Measurements from ENCODE around the gene DHX29. TPM values are rescaled to one million over a fixed set of nuclear protein-coding genes. Genes with fewer than 3 reads are reported as not detected.

Gene DHX29
- total RNA-seq, 2 experiments from 2014 or later = 11.0 to 11.1 TPM

DNA sequence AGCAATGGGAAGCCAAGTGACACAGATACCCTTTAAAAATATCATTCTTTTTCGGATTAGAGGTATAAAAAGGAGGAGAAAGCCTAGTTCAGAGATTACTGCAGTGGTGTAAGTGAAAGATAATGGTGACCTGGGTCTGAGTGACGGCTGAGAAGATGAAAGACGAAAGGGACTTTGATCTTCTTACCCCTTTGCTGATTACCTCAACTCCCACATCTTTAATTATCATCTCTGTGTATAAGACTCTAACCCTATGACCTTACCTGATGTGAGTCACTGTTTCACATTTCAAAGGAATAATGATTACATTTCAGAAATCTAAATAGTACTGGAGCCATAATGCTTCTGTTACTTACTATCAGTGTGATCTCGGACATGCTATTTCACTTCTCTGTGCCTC lies 52.7 kb downstream of the DHX29 start:
- no peak overlapping the region for H3K27ac Mint-ChIP-seq
- no peak for DNase-seq
- no peaks in the 10 kb centered on the region for H3K9me3 Mint-ChIP-seq
- H3K4me3 Mint-ChIP-seq = no peak overlapping the region
- CTCF ChIA-PET = no interaction called here
- H3K27me3 Mint-ChIP-seq (ENCODE audit: low read depth) = no peaks in the 10 kb centered on the region
- H3K36me3 Mint-ChIP-seq (ENCODE audit: low read depth) = peaks cover 12% of the 10 kb centered on the region
- intact Hi-C loops (cut with micrococcal nuclease) = no loop called here
- H3K4me1 Mint-ChIP-seq (ENCODE audit: low read depth) = no peaks in the 10 kb centered on the region

DNA sequence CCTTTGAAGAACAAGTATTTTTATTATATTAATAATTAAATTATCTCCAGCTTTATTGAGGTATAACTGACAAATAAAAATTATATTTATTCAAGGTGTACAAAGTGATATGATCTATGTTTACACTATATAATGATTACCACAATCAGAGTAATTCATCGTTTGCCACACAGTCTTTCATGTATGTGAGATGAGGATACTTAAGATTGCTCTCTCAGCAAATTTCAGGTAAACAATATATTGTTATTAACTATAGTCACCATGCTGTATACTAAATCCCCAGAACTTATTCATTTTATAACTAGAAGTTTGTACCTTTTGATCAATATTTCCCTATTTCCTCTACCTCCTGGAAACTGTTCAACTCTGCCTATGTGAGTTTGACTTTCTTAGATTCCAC lies 57.4 kb downstream of the DHX29 start:
- peaks cover 6% of the 10 kb centered on the region for H3K27me3 Mint-ChIP-seq (ENCODE audit: low read depth)
- no peak overlapping the region for H3K27ac Mint-ChIP-seq
- intact Hi-C loops (cut with micrococcal nuclease) = no loop called here
- peaks cover under 1% of the 10 kb centered on the region for H3K36me3 Mint-ChIP-seq (ENCODE audit: low read depth)
- no peaks in the 10 kb centered on the region for H3K4me1 Mint-ChIP-seq (ENCODE audit: low read depth)
- H3K9me3 Mint-ChIP-seq = peaks cover 9% of the 10 kb centered on the region
- CTCF ChIA-PET = no interaction called here
- H3K4me3 Mint-ChIP-seq = no peak overlapping the region
- no peak for DNase-seq

DNA sequence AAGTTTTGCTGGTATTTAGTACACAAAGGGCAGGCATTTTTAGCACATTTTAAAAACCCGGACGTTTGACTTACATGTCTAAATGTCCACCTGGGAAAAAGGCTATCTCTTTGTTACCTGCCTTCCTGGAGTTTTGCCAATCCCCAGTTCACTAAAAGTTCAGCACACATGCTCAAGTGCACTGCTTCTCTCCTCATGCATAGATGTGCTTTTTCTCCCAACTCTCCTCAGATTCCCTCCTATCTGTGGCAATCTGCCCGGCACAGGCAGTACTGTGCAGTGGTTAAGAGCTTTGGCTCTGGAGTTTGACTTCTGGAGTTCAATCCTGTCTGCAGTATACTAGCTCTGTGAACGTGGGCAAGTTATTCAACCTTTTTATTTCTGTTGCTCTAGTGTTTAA lies 65.7 kb downstream of the DHX29 start:
- intact Hi-C loops (cut with micrococcal nuclease) = no loop called here
- H3K4me1 Mint-ChIP-seq (ENCODE audit: low read depth) = no peaks in the 10 kb centered on the region
- H3K27me3 Mint-ChIP-seq (ENCODE audit: low read depth) = peaks cover 19% of the 10 kb centered on the region
- CTCF ChIA-PET = no interaction called here
- no peak for DNase-seq
- no peaks in the 10 kb centered on the region for H3K9me3 Mint-ChIP-seq
- H3K36me3 Mint-ChIP-seq (ENCODE audit: low read depth) = no peaks in the 10 kb centered on the region
- H3K4me3 Mint-ChIP-seq = no peak overlapping the region
- no peak overlapping the region for H3K27ac Mint-ChIP-seq

DNA sequence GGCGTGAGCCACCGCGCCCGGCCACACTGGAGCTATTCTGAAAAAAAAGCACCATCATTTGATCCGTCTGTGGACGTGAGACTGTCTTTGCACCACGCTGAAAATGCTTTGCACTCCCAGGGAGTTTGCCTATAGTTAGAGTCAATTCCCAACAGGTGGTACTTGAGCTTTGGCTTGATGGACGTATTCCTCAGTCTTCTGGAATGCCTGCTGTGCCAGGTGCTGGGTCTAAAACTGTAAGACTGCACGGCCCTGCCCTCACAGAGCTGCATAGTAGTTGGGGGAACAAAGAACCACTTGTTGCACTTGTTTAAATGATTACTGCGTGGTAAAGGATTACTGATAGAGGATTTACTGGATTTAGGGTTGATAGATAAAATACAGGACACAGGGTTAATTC lies 70.7 kb downstream of the DHX29 start:
- Mint-ChIP-seq H3K4me3 (no peak overlapping the region), H3K27ac (no peak overlapping the region), H3K9me3 (no peaks in the 10 kb centered on the region), H3K36me3 (ENCODE audit: low read depth) (no peaks in the 10 kb centered on the region), H3K27me3 (ENCODE audit: low read depth) (peaks cover 36% of the 10 kb centered on the region), H3K4me1 (ENCODE audit: low read depth) (peaks cover 14% of the 10 kb centered on the region)
- CTCF ChIA-PET = interaction anchor here (1.0 kb wide), 1 partner anchor 9 kb away, joined by 3 read pairs; no protein-coding TSS in a partner anchor
- no peak for DNase-seq
- intact Hi-C loops (cut with micrococcal nuclease) = no loop called here

DNA sequence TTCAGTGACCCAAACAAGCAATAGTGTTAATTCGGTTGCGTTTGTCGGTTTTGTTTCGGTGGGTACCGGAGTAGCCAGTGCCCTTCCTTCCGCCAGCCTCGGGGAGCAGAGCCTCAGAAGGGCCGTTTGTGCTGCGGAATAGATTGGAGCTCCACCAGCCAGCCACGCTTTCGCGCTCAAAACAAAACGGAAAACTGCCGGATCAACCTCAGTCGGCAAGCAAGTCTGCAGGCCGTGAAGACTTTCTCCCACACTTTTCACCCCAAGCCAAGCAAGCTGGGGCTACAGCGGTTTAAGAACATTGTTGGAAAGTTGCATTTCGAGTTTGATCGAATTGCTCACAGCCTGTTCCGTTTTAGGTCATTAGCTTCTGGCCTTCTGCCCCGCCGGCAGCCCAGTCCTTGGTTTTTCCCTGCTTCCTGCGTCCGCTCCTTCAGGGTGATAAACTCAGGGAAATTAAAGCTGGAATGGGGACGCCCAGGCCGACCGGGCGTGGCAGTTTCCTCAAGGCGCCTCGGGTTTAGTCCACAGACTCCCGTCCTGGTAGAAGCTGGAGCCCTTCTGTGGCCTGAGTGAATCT lies 73.3 kb downstream of the DHX29 start:
- H3K27ac Mint-ChIP-seq = no peak overlapping the region
- peak; percentile 19 for DNase-seq
- no peaks in the 10 kb centered on the region for H3K36me3 Mint-ChIP-seq (ENCODE audit: low read depth)
- CTCF ChIA-PET = interaction anchor here (0.6 to 3.0 kb wide), 7 partner anchors 9 to 71 kb away, joined by 3 to 10 read pairs (median 3); no protein-coding TSS in a partner anchor
- H3K4me1 Mint-ChIP-seq (ENCODE audit: low read depth) = peaks cover 32% of the 10 kb centered on the region
- H3K9me3 Mint-ChIP-seq = no peaks in the 10 kb centered on the region
- H3K27me3 Mint-ChIP-seq (ENCODE audit: low read depth) = peaks cover 61% of the 10 kb centered on the region
- H3K4me3 Mint-ChIP-seq = peak overlapping the region; percentile 76
- intact Hi-C loops (cut with micrococcal nuclease) = loop anchor here (5.0 kb wide), 1 partner anchor 717 kb away; the partner anchor contains the start of gene SNX18

DNA sequence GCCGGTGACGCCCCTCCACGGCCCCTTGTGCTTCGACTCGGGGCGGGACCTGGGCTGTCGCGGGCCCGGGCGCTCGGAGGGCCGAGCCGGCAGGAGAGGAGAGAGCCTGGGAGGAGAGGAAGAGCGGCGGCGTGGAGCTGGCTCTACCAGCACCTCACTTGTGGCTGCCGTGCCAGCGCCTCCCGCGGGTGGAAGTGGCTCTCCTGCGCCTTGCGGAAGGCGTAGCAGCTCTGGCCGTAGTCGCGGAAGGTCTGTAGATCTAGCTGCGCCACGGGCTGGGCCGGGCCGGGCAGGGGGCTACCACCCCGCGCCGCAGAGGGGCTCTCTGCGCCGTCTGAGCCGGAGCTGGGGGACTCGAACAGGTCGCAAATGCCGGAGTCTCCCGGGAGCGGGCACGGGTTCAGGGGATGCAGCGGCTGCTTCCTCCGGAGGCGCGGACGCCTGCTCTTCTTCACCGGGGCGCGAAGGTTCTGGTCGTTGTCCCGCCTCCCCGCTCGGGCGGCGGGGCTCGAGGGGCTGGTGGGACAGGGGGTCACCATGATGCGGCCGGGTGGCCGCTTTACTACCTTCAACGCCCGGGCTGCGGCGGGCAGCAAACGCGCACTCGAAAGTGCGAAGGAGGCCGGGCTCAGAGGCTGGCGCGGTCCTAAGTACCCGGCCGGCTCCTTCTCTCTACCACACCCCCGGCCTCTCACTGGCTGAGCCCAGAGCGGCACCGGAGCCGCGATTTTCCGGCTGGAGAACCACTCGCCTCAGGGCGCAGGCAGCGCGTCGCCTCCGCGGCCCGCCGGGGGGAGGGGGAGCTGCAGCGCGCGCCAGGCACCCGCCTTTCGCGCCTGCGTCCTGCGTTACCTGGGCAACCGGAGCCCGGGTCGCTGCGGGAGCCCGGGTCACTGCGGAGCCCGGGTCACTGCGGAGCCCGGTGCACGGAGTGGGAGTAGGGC lies 74.2 kb downstream of the DHX29 start, which contains the start of gene CCNO:
Gene CCNO, minus strand, starts transcription at position 624 of the 944 bp plus-strand sequence. Its CDS starts 85 bp downstream, at position 539.
- Mint-ChIP-seq H3K4me3 (peak within 1 kb of the TSS; percentile 76), H3K4me1 (ENCODE audit: low read depth) (peaks cover 32% of the 10 kb centered on the region), H3K27me3 (ENCODE audit: low read depth) (peaks cover 69% of the 10 kb centered on the region), H3K9me3 (no peaks in the 10 kb centered on the region), H3K27ac (no peak within 1 kb of the TSS), H3K36me3 (ENCODE audit: low read depth) (no peaks in the 10 kb centered on the region)
- peak; percentile 63 for DNase-seq
- intact Hi-C loops (cut with micrococcal nuclease) = loop anchor here (1.0 to 5.0 kb wide), 2 partner anchors 60 to 716 kb away; partner anchors contain the start of genes CDC20B and SNX18
- CTCF ChIA-PET = interaction anchor here (0.6 to 3.0 kb wide), 8 partner anchors 8 to 660 kb away, joined by 3 to 10 read pairs (median 3); no protein-coding TSS in a partner anchor

DNA sequence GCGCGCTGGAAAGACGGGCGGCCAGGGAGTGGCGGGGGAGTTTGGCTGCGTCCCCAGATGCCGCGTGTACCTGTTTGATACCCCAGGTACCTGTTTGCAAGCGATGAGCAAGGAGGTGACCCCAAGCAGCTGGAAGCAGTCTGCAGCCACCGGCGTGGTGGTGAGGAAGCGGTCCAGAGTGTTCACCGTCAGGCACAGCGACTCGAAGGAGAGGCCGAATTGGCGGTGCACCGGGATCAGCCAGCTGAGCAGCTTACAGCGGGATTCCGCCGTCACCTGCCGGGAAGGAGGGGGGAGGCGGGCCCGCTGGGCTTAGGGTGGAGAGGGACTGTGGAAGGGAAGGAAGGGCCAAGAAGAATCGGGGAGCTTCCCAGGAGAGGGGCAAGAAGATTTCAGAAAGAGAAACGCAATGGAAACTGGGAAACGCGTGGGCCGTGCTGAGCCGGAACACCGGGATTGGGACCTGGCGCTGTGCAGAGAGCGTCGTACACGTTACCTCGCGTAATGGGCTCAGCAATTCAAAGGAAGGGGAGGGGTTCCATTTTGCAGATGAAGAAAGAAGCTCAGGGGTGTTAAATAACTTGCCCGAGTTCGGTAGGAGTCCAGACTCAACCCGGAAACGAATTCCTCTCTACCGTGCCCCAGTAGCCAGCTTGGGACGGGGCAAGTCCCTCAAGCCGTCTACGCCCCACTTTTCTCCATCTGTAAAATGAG lies 75.1 kb downstream of the DHX29 start:
- Mint-ChIP-seq H3K36me3 (ENCODE audit: low read depth) (no peaks in the 10 kb centered on the region), H3K27me3 (ENCODE audit: low read depth) (peaks cover 74% of the 10 kb centered on the region), H3K27ac (no peak overlapping the region), H3K4me3 (peak overlapping the region; percentile 76), H3K4me1 (ENCODE audit: low read depth) (peaks cover 39% of the 10 kb centered on the region), H3K9me3 (no peaks in the 10 kb centered on the region)
- CTCF ChIA-PET = interaction anchor here (0.6 to 3.0 kb wide), 6 partner anchors 57 to 661 kb away, joined by 3 to 10 read pairs (median 3); no protein-coding TSS in a partner anchor
- DNase-seq = no peak
- intact Hi-C loops (cut with micrococcal nuclease) = loop anchor here (5.0 kb wide), 1 partner anchor 715 kb away; the partner anchor contains the start of gene SNX18

DNA sequence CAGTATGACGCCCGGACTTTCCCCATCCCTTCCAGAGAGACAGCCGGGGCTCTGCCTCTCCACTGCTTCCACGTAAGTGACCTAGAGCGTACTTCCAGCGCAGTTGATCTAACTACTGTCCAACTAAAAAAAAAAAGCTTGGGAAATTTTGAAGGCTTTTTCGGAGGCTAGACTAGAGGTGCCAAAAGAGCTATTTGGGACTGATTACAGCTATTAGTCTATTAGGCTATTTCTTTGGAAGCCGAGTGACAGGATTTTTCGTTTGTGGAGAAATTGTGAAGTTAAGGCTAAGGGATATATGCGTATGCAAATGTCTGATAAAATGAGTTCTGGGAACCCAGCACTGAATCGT lies 75.6 kb downstream of the DHX29 start:
- CTCF ChIA-PET = interaction anchor here (1.0 to 3.0 kb wide), 4 partner anchors 56 to 460 kb away, joined by 3 to 10 read pairs (median 3); no protein-coding TSS in a partner anchor
- no peak for DNase-seq
- Mint-ChIP-seq H3K27me3 (ENCODE audit: low read depth) (peaks cover 73% of the 10 kb centered on the region), H3K4me1 (ENCODE audit: low read depth) (peaks cover 39% of the 10 kb centered on the region), H3K4me3 (peak overlapping the region; percentile 76), H3K9me3 (no peaks in the 10 kb centered on the region), H3K36me3 (ENCODE audit: low read depth) (no peaks in the 10 kb centered on the region), H3K27ac (no peak overlapping the region)
- intact Hi-C loops (cut with micrococcal nuclease) = loop anchor here (1.0 to 5.0 kb wide), 3 partner anchors 9 to 1097 kb away; partner anchors contain the start of gene SNX18

DNA sequence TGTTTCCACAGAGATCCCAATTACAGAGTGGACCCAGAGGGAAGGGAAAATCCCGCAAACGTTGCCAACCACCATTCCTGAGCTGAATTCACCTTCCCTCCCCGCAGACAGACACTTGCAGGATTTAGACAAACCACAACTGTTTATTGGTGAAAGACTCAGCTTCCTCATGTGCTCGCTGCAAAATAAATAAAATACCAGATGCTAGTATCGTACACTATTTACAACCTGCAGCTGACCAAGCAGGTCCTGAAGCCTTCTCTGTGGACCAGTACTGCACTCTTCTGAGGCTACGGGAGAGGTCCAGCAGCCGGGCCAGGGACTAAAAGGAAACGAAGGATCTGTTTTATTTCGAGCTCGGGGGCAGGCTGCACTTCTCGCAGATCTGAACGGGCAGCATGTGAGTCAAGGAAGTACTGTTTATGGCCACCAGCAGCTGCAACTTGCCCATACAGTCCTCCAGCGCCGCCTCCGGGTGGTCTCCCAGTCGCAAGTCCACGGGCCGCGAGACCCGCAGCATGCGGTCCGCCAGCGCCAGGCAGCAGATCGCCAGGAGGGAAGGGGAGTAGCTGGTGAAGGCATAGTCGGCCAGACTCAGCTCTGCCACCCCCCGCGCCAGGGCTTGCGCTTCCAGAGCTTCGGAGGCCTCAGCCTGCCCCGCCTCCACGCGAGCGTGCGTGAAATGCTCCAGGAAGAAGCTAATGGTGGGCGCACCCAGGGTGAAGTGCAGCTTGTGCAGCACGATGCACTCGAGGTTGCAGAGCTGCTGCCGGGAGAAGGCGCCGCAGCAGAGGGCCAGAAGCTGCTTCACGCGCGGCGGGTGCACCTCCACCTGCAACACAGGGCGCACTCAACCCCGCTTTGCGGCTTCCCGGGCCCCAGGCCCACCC lies 76.2 kb downstream of the DHX29 start:
- peaks cover 68% of the 10 kb centered on the region for H3K27me3 Mint-ChIP-seq (ENCODE audit: low read depth)
- peak overlapping the region; percentile 76 for H3K4me3 Mint-ChIP-seq
- H3K9me3 Mint-ChIP-seq = no peaks in the 10 kb centered on the region
- intact Hi-C loops (cut with micrococcal nuclease) = loop anchor here (1.0 to 5.0 kb wide), 3 partner anchors 8 to 1098 kb away; partner anchors contain the start of gene SNX18
- no peaks in the 10 kb centered on the region for H3K36me3 Mint-ChIP-seq (ENCODE audit: low read depth)
- CTCF ChIA-PET = interaction anchor here (0.8 to 3.0 kb wide), 5 partner anchors 13 to 461 kb away, joined by 3 to 10 read pairs (median 3); partner anchors contain the start of genes DHX29 and MTREX
- H3K4me1 Mint-ChIP-seq (ENCODE audit: low read depth) = peaks cover 40% of the 10 kb centered on the region
- H3K27ac Mint-ChIP-seq = no peak overlapping the region
- peak; percentile 18 for DNase-seq

DNA sequence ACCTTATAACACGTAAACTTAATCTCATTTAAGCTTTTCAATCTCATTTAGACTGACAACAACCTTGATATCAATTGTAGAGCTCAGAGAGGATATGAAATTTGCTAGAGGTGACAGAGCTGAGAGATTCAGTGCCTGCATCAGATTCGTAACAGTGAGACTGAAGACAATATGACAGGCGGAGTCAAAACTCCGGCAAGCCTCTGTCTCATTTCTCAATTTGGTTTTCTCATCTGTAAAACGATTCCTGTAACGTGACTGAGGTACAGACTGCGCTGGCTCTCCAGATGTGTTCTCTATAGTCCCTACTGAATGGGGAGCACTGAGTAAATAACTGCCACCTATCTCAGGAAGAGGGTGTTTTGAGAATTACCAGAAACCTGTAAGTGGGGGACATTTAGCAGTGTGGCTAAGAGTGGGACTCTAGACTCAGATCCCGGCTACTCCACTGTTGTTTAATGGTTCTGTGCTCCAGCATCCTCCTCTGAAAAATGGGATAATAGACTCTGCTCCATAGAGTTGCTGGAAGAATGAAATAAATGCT lies 77.3 kb downstream of the DHX29 start:
- Mint-ChIP-seq H3K27ac (no peak overlapping the region), H3K36me3 (ENCODE audit: low read depth) (no peaks in the 10 kb centered on the region), H3K9me3 (no peaks in the 10 kb centered on the region), H3K4me1 (ENCODE audit: low read depth) (peaks cover 42% of the 10 kb centered on the region), H3K27me3 (ENCODE audit: low read depth) (peaks cover 77% of the 10 kb centered on the region), H3K4me3 (no peak overlapping the region)
- peak; percentile 22 for DNase-seq
- CTCF ChIA-PET = no interaction called here
- intact Hi-C loops (cut with micrococcal nuclease) = loop anchor here (2.0 to 5.0 kb wide), 2 partner anchors 713 to 1099 kb away; partner anchors contain the start of gene SNX18

All from activated naive CD4-positive, alpha-beta T cell treated with anti-CD3 and anti-CD28 coated beads for 36 hours (primary cell).